ENCODE data around the gene TRIM25. TPM values are rescaled to one million over a fixed set of nuclear protein-coding genes. Genes with fewer than 3 reads are reported as not detected.

The TRIM25 gene, protein sequence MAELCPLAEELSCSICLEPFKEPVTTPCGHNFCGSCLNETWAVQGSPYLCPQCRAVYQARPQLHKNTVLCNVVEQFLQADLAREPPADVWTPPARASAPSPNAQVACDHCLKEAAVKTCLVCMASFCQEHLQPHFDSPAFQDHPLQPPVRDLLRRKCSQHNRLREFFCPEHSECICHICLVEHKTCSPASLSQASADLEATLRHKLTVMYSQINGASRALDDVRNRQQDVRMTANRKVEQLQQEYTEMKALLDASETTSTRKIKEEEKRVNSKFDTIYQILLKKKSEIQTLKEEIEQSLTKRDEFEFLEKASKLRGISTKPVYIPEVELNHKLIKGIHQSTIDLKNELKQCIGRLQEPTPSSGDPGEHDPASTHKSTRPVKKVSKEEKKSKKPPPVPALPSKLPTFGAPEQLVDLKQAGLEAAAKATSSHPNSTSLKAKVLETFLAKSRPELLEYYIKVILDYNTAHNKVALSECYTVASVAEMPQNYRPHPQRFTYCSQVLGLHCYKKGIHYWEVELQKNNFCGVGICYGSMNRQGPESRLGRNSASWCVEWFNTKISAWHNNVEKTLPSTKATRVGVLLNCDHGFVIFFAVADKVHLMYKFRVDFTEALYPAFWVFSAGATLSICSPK
- total RNA-seq (2014; rRNA removed; shearing (Covaris generic); ENCODE audit: low replicate concordance) = 42.4 and 49.0 TPM in 2 replicates

DNA sequence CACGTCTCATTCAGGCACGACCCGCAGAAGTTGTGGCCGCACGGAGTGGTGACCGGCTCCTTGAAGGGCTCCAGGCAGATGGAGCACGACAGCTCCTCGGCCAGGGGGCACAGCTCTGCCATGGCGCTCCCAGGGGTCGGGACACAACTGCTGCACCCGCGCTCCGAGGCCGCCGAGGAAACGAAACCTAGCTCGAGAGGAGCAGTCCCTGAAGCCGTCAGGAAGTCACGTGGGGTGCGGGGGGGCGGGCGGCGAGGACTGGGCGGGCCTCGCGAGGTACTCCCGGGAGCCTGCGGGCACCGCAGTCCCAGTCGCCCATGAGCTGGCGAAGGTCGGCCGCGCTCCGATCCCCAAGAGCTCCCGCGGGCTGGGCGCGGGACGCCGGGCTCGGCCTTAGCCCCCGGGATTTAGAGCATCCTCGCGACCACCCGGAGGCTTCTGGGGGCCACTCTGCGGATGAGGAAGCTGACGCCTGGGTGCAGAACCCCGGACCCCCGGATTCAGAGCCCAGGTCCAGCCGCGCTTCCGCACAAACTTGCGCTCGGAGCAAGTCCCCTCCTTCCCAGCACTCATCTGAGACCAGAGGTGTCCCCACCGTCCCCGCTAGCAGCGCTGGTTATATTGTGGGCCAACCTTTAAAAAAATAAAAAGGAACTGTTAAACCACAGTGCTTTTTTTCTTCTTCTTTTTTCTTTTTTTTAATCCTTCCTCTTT is at the start of gene TRIM25:
Gene TRIM25 (minus strand): TSS at position 183 of the 714 bp plus-strand sequence. CDS start 61 bp downstream, at position 122.
- Histone ChIP-seq H3K4me3 (ENCODE audit: low read length) (peak within 1 kb of the TSS; percentile 95), H4K20me1 (ENCODE audit: insufficient read depth, low read depth, low read length) (0 out of 2 replicates have a peak, but pooled peaks cover under 1% of the 10 kb centered on the region), H3K27ac (ENCODE audit: low read length) (peak within 1 kb of the TSS; percentile 56), H3K27me3 (ENCODE audit: low read length) (no peaks in the 10 kb centered on the region; the same call in 1 of the 2 replicates), H3K4me2 (ENCODE audit: low read depth, low read length, poor library complexity, severe bottlenecking) (peak within 1 kb of the TSS; percentile 90), H3K36me3 (ENCODE audit: insufficient read depth, low read length) (0 out of 2 replicates have a peak, but pooled peaks cover 2% of the 10 kb centered on the region), H3K79me2 (ENCODE audit: low read length) (peaks cover 40% of the 10 kb centered on the region), H3K4me1 (ENCODE audit: low read length) (peaks cover 59% of the 10 kb centered on the region), H3K9ac (ENCODE audit: low read length) (peak within 1 kb of the TSS; percentile 83), H3K9me3 (ENCODE audit: low read length) (peaks cover 10% of the 10 kb centered on the region), H3K9me2 (replicated peaks; ENCODE audit: insufficient read depth, low read length) (no peaks in the 10 kb centered on the region), H2AFZ (ENCODE audit: low read length) (peak within 1 kb of the TSS; percentile 83)
- peak; percentile 95 for DNase-seq

DNA sequence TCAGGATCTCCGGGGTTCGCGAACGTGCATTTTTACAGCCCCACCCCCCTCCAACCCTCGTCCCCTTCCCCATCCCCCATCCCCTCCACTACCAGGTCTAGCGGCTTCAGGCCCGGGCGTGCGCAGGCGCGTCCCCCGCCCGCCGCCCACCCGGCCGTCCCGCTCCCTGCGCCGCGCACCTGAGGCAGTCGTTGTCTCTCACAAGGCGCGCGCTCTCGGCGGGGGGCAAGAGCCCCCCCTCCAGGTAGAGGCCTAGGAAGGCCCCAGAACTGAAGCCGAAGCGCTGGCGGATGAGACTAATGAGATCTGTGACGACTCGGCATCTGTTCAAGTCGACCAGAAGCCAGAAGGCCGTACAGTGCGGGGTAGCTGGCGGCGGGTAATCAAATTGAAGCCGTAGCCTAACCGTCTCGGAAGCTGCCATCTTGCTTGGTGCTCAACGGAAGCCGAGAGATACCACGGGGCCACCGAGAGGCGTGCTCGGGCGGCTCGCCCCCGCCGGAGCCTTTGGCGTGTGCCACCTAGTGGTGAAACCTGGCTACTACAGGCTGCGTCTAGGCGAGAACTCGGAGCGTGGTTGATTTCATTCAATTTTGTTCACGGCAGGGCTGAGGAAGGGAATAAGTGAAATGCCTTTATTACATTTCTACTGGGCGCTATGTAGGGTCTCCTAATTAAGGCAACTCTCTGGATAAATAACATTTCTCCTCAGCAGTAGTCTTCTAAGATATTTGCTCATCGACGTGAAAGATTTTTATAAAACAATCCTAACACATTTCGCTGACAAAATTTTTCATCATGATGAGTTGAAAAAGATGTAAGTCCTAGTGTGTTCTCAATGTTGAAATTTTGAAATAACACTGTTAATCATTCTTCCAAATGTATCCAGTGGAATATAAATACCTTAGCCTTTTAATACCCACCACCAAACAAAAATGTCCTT is 47.0 kb upstream of the TRIM25 start, which contains the start of gene COIL:
Gene COIL (minus strand): TSS at position 455 of the 943 bp plus-strand sequence. CDS start 31 bp downstream, at position 424.
- peak; percentile 98 for DNase-seq
- H3K9me2 ChIP-seq (replicated peaks; ENCODE audit: insufficient read depth, low read length) = no peaks in the 10 kb centered on the region
- H2AFZ ChIP-seq (ENCODE audit: low read length) = peak within 1 kb of the TSS; percentile 97
- H3K9me3 ChIP-seq (ENCODE audit: low read length) = no peaks in the 10 kb centered on the region
- H3K4me1 ChIP-seq (ENCODE audit: low read length) = peaks cover 23% of the 10 kb centered on the region
- H4K20me1 ChIP-seq (ENCODE audit: insufficient read depth, low read depth, low read length) = no peaks in the 10 kb centered on the region
- peaks cover 38% of the 10 kb centered on the region for H3K79me2 ChIP-seq (ENCODE audit: low read length)
- H3K4me2 ChIP-seq (ENCODE audit: low read depth, low read length, poor library complexity, severe bottlenecking) = peak within 1 kb of the TSS; percentile 73
- no peaks in the 10 kb centered on the region for H3K27me3 ChIP-seq (ENCODE audit: low read length)
- H3K27ac ChIP-seq (ENCODE audit: low read length) = peak within 1 kb of the TSS; percentile 94
- no peaks in the 10 kb centered on the region; the same call in 1 of the 2 replicates for H3K36me3 ChIP-seq (ENCODE audit: insufficient read depth, low read length)
- peak within 1 kb of the TSS; percentile 98 for H3K9ac ChIP-seq (ENCODE audit: low read length)
- peak within 1 kb of the TSS; percentile 98 for H3K4me3 ChIP-seq (ENCODE audit: low read length)

DNA sequence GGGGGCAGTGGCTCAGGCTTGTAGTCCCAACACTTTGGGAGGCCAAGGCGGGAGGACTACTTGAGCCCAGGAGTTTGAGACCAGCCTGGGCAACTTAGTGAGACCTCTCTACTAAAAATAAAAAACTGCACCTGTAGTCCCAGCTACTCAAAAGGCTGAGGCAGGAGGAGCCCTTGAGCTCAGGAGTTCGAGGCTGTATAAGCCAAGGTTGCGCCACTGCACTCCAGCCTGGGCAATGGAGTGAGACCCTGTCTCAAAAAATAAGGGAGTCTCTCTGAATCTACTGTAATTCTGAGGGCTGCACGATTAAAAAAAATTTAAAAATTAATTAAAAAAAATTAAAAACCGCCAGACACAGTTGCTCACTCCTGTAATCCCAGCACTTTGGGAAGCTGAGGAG is 43.1 kb upstream of the TRIM25 start:
- peaks cover 17% of the 10 kb centered on the region for H3K4me1 ChIP-seq (ENCODE audit: low read length)
- H3K9me3 ChIP-seq (ENCODE audit: low read length) = no peaks in the 10 kb centered on the region
- DNase-seq = no peak
- H3K36me3 ChIP-seq (ENCODE audit: insufficient read depth, low read length) = no peaks in the 10 kb centered on the region; the same call in 1 of the 2 replicates
- H3K9ac ChIP-seq (ENCODE audit: low read length) = no peak overlapping the region
- H3K4me2 ChIP-seq (ENCODE audit: low read depth, low read length, poor library complexity, severe bottlenecking) = no peak overlapping the region
- H3K79me2 ChIP-seq (ENCODE audit: low read length) = peaks cover 72% of the 10 kb centered on the region
- H3K4me3 ChIP-seq (ENCODE audit: low read length) = no peak overlapping the region
- no peaks in the 10 kb centered on the region for H3K27me3 ChIP-seq (ENCODE audit: low read length)
- H2AFZ ChIP-seq (ENCODE audit: low read length) = no peak overlapping the region
- no peaks in the 10 kb centered on the region for H4K20me1 ChIP-seq (ENCODE audit: insufficient read depth, low read depth, low read length)
- no peaks in the 10 kb centered on the region for H3K9me2 ChIP-seq (replicated peaks; ENCODE audit: insufficient read depth, low read length)
- H3K27ac ChIP-seq (ENCODE audit: low read length) = no peak overlapping the region

DNA sequence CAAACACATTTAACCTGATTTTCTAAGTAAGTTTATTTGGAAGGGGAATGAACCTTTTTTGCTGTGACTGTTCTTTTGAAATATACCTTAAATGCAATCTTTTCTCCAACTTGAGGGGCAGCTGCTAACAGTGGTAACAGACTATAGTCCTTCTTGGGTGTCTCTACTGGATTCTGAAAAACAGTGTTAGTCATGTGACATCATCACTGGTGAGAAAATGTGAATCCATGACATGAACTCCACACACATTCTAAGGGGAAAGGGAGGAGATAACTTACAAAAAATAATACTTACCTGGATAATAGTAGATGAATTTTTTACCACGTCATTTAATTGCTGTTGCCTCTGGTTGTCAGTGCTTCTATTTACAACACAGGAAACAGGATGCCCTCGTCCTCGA is 35.7 kb upstream of the TRIM25 start:
- no peak overlapping the region for H3K4me3 ChIP-seq (ENCODE audit: low read length)
- H2AFZ ChIP-seq (ENCODE audit: low read length) = no peak overlapping the region
- H3K27ac ChIP-seq (ENCODE audit: low read length) = no peak overlapping the region
- peaks cover 13% of the 10 kb centered on the region; the same call in 1 of the 2 replicates for H3K36me3 ChIP-seq (ENCODE audit: insufficient read depth, low read length)
- H3K27me3 ChIP-seq (ENCODE audit: low read length) = no peaks in the 10 kb centered on the region
- H3K9me3 ChIP-seq (ENCODE audit: low read length) = no peaks in the 10 kb centered on the region
- H3K4me1 ChIP-seq (ENCODE audit: low read length) = no peaks in the 10 kb centered on the region
- no peak overlapping the region for H3K9ac ChIP-seq (ENCODE audit: low read length)
- H3K79me2 ChIP-seq (ENCODE audit: low read length) = peaks cover 34% of the 10 kb centered on the region
- DNase-seq = no peak
- no peaks in the 10 kb centered on the region for H3K9me2 ChIP-seq (replicated peaks; ENCODE audit: insufficient read depth, low read length)
- no peak overlapping the region for H3K4me2 ChIP-seq (ENCODE audit: low read depth, low read length, poor library complexity, severe bottlenecking)
- no peaks in the 10 kb centered on the region for H4K20me1 ChIP-seq (ENCODE audit: insufficient read depth, low read depth, low read length)

DNA sequence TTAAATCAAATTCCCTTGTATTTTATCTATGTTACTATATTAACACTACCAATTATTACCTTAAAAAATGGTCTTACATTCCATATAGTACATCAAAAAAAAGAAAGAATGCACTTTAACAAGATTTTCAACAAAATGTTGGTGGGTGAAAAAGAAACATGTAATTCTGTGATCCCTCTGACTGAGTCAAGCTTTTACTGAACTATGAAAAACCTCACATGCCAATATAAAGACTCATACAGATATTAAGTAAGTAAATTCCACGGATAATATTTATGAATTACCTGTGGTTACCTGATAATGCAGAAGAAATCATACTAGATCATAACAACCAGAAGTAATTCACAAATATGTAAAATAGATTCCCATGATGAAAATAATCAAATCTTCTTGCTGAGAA is 34.6 kb upstream of the TRIM25 start:
- Histone ChIP-seq H3K9ac (ENCODE audit: low read length) (no peak overlapping the region), H3K9me2 (replicated peaks; ENCODE audit: insufficient read depth, low read length) (no peaks in the 10 kb centered on the region), H4K20me1 (ENCODE audit: insufficient read depth, low read depth, low read length) (no peaks in the 10 kb centered on the region), H2AFZ (ENCODE audit: low read length) (no peak overlapping the region), H3K36me3 (ENCODE audit: insufficient read depth, low read length) (peaks cover 13% of the 10 kb centered on the region; the same call in 1 of the 2 replicates), H3K9me3 (ENCODE audit: low read length) (no peaks in the 10 kb centered on the region), H3K27me3 (ENCODE audit: low read length) (no peaks in the 10 kb centered on the region), H3K4me1 (ENCODE audit: low read length) (no peaks in the 10 kb centered on the region), H3K27ac (ENCODE audit: low read length) (no peak overlapping the region), H3K4me3 (ENCODE audit: low read length) (no peak overlapping the region), H3K79me2 (ENCODE audit: low read length) (peaks cover 25% of the 10 kb centered on the region), H3K4me2 (ENCODE audit: low read depth, low read length, poor library complexity, severe bottlenecking) (no peak overlapping the region)
- no peak for DNase-seq

DNA sequence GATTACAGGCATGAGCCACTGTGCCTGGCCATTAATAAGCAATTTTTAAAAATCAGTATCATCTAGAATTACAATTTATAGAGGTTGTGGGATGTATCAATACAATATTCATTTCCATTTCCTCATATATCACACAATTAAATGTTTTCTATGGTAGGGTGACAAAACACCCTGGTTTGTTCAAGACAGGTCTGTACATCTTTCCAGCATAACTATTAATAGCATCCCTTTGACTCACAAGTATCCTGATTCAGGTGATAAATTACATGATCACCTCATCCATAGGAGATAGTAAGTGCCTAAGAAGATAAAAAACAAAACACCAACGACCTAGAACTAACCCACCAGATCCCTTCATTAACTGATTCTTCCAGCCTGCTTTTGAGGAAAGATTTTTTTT is 33.9 kb upstream of the TRIM25 start:
- H3K27me3 ChIP-seq (ENCODE audit: low read length) = no peaks in the 10 kb centered on the region
- no peaks in the 10 kb centered on the region for H3K4me1 ChIP-seq (ENCODE audit: low read length)
- DNase-seq = no peak
- no peak overlapping the region for H3K9ac ChIP-seq (ENCODE audit: low read length)
- H2AFZ ChIP-seq (ENCODE audit: low read length) = no peak overlapping the region
- no peak overlapping the region for H3K27ac ChIP-seq (ENCODE audit: low read length)
- peaks cover 21% of the 10 kb centered on the region for H3K79me2 ChIP-seq (ENCODE audit: low read length)
- peaks cover 13% of the 10 kb centered on the region; the same call in 1 of the 2 replicates for H3K36me3 ChIP-seq (ENCODE audit: insufficient read depth, low read length)
- H3K4me2 ChIP-seq (ENCODE audit: low read depth, low read length, poor library complexity, severe bottlenecking) = no peak overlapping the region
- H4K20me1 ChIP-seq (ENCODE audit: insufficient read depth, low read depth, low read length) = no peaks in the 10 kb centered on the region
- no peaks in the 10 kb centered on the region for H3K9me2 ChIP-seq (replicated peaks; ENCODE audit: insufficient read depth, low read length)
- H3K9me3 ChIP-seq (ENCODE audit: low read length) = no peaks in the 10 kb centered on the region
- H3K4me3 ChIP-seq (ENCODE audit: low read length) = no peak overlapping the region

DNA sequence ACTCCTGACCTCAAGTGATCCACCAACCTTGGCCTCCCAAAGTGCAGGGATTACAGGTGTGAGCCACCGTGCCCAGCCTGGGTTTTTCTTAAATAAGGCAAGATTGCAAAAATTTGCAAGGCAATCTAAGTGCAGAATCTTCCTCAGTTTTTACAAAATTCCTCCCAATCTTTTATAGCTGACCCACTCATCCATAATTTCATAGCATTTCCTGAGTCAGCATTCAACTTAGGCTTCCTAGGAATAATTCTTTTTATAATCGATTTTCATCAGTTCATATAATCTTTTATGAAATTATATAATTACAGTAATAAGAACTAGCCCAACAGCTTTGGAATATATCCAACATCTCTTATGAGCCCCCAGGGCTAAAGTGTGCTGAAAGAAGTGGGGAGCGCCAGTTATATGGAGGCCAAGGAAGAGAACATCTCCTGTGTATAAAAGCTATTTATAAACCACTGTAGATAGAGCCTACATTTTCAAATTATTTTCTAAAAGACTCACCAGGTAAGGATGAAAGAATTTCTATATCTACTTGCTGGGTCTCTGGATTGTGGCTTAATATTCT is 32.2 kb upstream of the TRIM25 start:
- no peak for DNase-seq
- Histone ChIP-seq H3K4me3 (ENCODE audit: low read length) (no peak overlapping the region), H3K9me3 (ENCODE audit: low read length) (no peaks in the 10 kb centered on the region), H4K20me1 (ENCODE audit: insufficient read depth, low read depth, low read length) (no peaks in the 10 kb centered on the region), H2AFZ (ENCODE audit: low read length) (no peak overlapping the region), H3K27ac (ENCODE audit: low read length) (no peak overlapping the region), H3K27me3 (ENCODE audit: low read length) (no peaks in the 10 kb centered on the region), H3K79me2 (ENCODE audit: low read length) (peaks cover 10% of the 10 kb centered on the region; the same call in 1 of the 2 replicates), H3K36me3 (ENCODE audit: insufficient read depth, low read length) (peaks cover 20% of the 10 kb centered on the region; the same call in 1 of the 2 replicates), H3K4me2 (ENCODE audit: low read depth, low read length, poor library complexity, severe bottlenecking) (no peak overlapping the region), H3K4me1 (ENCODE audit: low read length) (no peaks in the 10 kb centered on the region), H3K9me2 (replicated peaks; ENCODE audit: insufficient read depth, low read length) (no peaks in the 10 kb centered on the region), H3K9ac (ENCODE audit: low read length) (no peak overlapping the region)
